H1 (cell line): ENCODE measurements around the gene ST14. TPM values are rescaled to one million over a fixed set of nuclear protein-coding genes. Genes with fewer than 3 reads are reported as not detected.

Experiments used
- BACH1 ChIP-seq: IDR thresholded peaks from 2 replicates; pipeline ENCODE4 v1.6.1; 2012; ENCODE audit warnings: low read length, improper control_type of control experiment
- EP300 ChIP-seq, 2 experiments: IDR thresholded peaks; 1 replicate in 1 of 2; 2 replicates in 1 of 2; pipeline ENCODE4 v1.6.1; 2011 to 2012; ENCODE audit warnings: low read depth in 2 of 2, low read length in 2 of 2, mild to moderate bottlenecking in 2 of 2, borderline replicate concordance in 1 of 2, inconsistent platforms in 1 of 2, moderate library complexity in 1 of 2
- RAD21 ChIP-seq, 2 experiments: IDR thresholded peaks in 1 of 2; conservative IDR thresholded peaks in 1 of 2; 2 replicates each; pipeline ENCODE4 v1.6.1; 2011; ENCODE audit warnings: low read depth in 2 of 2, low read length in 2 of 2, improper control_type of control experiment in 1 of 2, inconsistent platforms in 1 of 2, mild to moderate bottlenecking in 1 of 2, moderate library complexity in 1 of 2
- RXRA ChIP-seq: IDR thresholded peaks from 2 replicates; pipeline ENCODE4 v1.6.1; 2011; ENCODE audit warnings: low read depth, mild to moderate bottlenecking, low read length, moderate library complexity; ENCODE audit not compliant: insufficient read depth
- polyA plus RNA-seq, 7 experiments: library from polyadenylated mRNA; depleted of rRNA in 3 of 7; stranded (reverse) in 5 of 7; unstranded in 2 of 7; fragments of >200 nt in 5 of 7; fragments of 200-250 nt in 2 of 7; gene quantifications; 1 replicate in 5 of 7; 2 replicates in 1 of 7; 4 replicates in 1 of 7; pipeline versions ENCODE4 v1.2.1 to v1.2.3, GENCODE V29; 2011 to 2013; ENCODE audit warnings: missing spikeins in 2 of 7, mixed read lengths in 2 of 7
- total RNA-seq: library from RNA; stranded (reverse); fragmentation: NEBNext Ultra II Directional; extraction: Animal tissue kit (Norgen Biotek cat#: 25700); gene quantifications from 2 replicates; pipeline ENCODE4 v1.2.1, GENCODE V29; 2021

ST14 gene
- total and polyA plus RNA-seq, 2 of the 8 experiments (the other 6 are each of a cell fraction or from before 2014, with no cell fraction given): 22.4 to 24.9 TPM

DNA sequence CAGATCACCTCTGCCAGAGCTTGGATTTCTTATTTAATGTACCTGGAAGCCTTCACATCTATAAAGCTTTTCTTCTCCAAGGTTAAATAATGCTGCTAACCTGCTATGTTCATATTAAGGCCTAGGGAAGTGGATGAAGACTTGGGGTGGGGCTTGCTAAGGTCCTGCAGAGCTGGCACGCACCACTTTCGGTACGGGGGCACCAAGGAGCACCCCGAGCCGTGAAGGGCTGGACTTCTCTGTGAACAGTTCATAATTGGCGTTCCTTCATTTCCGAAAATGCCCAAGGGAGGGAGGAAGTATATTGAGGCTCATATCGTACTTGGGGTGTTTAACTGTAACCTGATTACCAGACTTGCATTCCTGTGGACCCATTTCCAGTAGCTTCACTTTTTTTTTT lies 59.6 kb downstream of the ST14 start (continued):
- TF ChIP-seq EP300 (IDR thresholded peaks at IDR 0.05; ENCODE audit: borderline replicate concordance in 1 of 2, low read depth in 2 of 2, low read length in 2 of 2) (no peak), RAD21 (IDR thresholded peaks at IDR 0.05 in 1 of 2, conservative IDR thresholded peaks at IDR 0.05 in 1 of 2; ENCODE audit: low read depth in 2 of 2, low read length in 2 of 2) (no peak), RXRA (no peak), BACH1 (no peak)
- TF ChIP-seq, all 59 proteins: peak for 0
